Endothelial cell of umbilical vein (primary cell): Measurements from ENCODE around the gene RBM20. TPM values are rescaled to one million over a fixed set of nuclear protein-coding genes. Genes with fewer than 3 reads are reported as not detected.

Source experiments
- BruUV-seq: library from RNA; stranded (reverse); fragments of 400-500 nt; replicated peaks from 2 replicates; lab custom pipeline; 2021; lab: Mats Ljungman, UMichigan
- CTCF ChIA-PET: fragments of 300-600, 350-600 bp; sonication (Branson Sonifier 250); formaldehyde crosslinking; loops from one replicate; lab custom pipeline; 2021; ENCODE audit warnings: antibody characterized with exemption, inconsistent platforms; lab: Charles Lee
- POLR2A ChIA-PET: fragments of 300-600, 350-600 bp; sonication (Branson Sonifier 250); formaldehyde crosslinking; loops from one replicate; lab custom pipeline; 2021; ENCODE audit warnings: antibody characterized with exemption, inconsistent platforms; lab: Charles Lee
- DNase-seq: peaks from one replicate; pipeline ENCODE4 v3.0.0-alpha.2; 2011; ENCODE audit warnings: low read depth, low spot score
- FAIRE-seq: peaks from 2 replicates; lab custom pipeline; 2011; peaks lifted over from hg19 to GRCh38; lab: Jason Lieb, UNC
- H2AFZ ChIP-seq: 2 replicates; pipeline ENCODE4 v1.6.0; 2012; ENCODE audit warnings: low read depth, low read length, control low read depth, inconsistent platforms
- H3K27ac ChIP-seq: 2 replicates; pipeline ENCODE4 v1.5.1; 2011; ENCODE audit warnings: low read depth, mild to moderate bottlenecking, control low read depth, low read length, moderate library complexity; ENCODE audit not compliant: insufficient read depth
- H3K27me3 ChIP-seq, 2 experiments: 2 replicates each; pipeline versions ENCODE4 v1.6.0 to v1.6.1; 2011; ENCODE audit warnings: low read length in 2 of 2, mixed read lengths in 1 of 2; ENCODE audit not compliant: control insufficient read depth in 2 of 2, insufficient read depth in 2 of 2
- H3K36me3 ChIP-seq, 2 experiments: 2 replicates in 1 of 2; 3 replicates in 1 of 2; pipeline ENCODE4 v1.5.1; 2011; ENCODE audit warnings: low read length in 2 of 2, mild to moderate bottlenecking in 1 of 2, moderate library complexity in 1 of 2; ENCODE audit not compliant: control insufficient read depth in 2 of 2, insufficient read depth in 2 of 2; ENCODE audit errors: extremely low read depth in 1 of 2
- H3K4me1 ChIP-seq: 3 replicates; pipeline ENCODE4 v1.5.1; 2011; ENCODE audit warnings: mild to moderate bottlenecking, low read length; ENCODE audit not compliant: control insufficient read depth, insufficient read depth; ENCODE audit errors: extremely low read depth
- H3K4me2 ChIP-seq: 2 replicates; pipeline ENCODE4 v1.6.1; 2011; ENCODE audit warnings: low read length, control low read depth, mixed read lengths; ENCODE audit not compliant: insufficient read depth
- H3K4me3 ChIP-seq, 3 experiments: fragments of 200-600 bp in 1 of 3; sonication (generic), shearing (Covaris generic) in 1 of 3; replicated peaks in 1 of 3; 2 replicates each; pipeline ENCODE4 v1.5.1; 2011 to 2016; ENCODE audit warnings: control low read depth in 3 of 3, low read length in 3 of 3, mild to moderate bottlenecking in 2 of 3, inconsistent platforms in 1 of 3, low read depth in 1 of 3, moderate library complexity in 1 of 3; ENCODE audit not compliant: insufficient read depth in 1 of 3
- H3K79me2 ChIP-seq: 2 replicates; pipeline ENCODE4 v1.6.0; 2012; ENCODE audit warnings: low read length, inconsistent platforms; ENCODE audit not compliant: control insufficient read depth, insufficient read depth
- H3K9ac ChIP-seq: replicated peaks from 2 replicates; pipeline ENCODE3; 2011; ENCODE audit warnings: low read length, control low read depth; ENCODE audit not compliant: insufficient read depth; ENCODE audit errors: extremely low read depth
- H3K9me1 ChIP-seq: replicated peaks from 3 replicates; pipeline ENCODE4 v1.6.0; 2011; ENCODE audit warnings: mild to moderate bottlenecking, low read length; ENCODE audit not compliant: control insufficient read depth, insufficient read depth; ENCODE audit errors: extremely low read depth
- H3K9me3 ChIP-seq: replicated peaks from 2 replicates; pipeline ENCODE4 v1.5.1; 2012; ENCODE audit warnings: low read length, inconsistent platforms; ENCODE audit not compliant: control insufficient read depth, insufficient read depth
- H4K20me1 ChIP-seq: replicated peaks from 2 replicates; pipeline ENCODE3; 2011; ENCODE audit warnings: mild to moderate bottlenecking, low read length; ENCODE audit not compliant: control insufficient read depth, insufficient read depth; ENCODE audit errors: extremely low read depth
- CTCF ChIP-seq, 2 donors: IDR thresholded peaks; 1 replicate in 1 of 2; 2 replicates in 1 of 2; pipeline ENCODE4 v1.5.1; 2011; ENCODE audit warnings: low read length in 2 of 2, mild to moderate bottlenecking in 2 of 2, moderate library complexity in 2 of 2, control low read depth in 1 of 2, inconsistent platforms in 1 of 2, low read depth in 1 of 2; ENCODE audit not compliant: insufficient read depth in 1 of 2; ENCODE audit errors: extremely low read depth in 1 of 2
- EZH2 ChIP-seq: IDR thresholded peaks from 2 replicates; pipeline ENCODE4 v1.6.1; 2012; ENCODE audit warnings: borderline replicate concordance, low read depth, mild to moderate bottlenecking, moderate library complexity, low read length, inconsistent platforms; ENCODE audit not compliant: severe bottlenecking
- FOS ChIP-seq: IDR thresholded peaks from 2 replicates; pipeline ENCODE4 v1.6.1; 2011; ENCODE audit warnings: mild to moderate bottlenecking, low read length, moderate library complexity, borderline replicate concordance; ENCODE audit not compliant: insufficient read depth
- GATA2 ChIP-seq: IDR thresholded peaks from 2 replicates; pipeline ENCODE4 v1.7.0; 2011; ENCODE audit warnings: low read depth, mild to moderate bottlenecking, moderate library complexity, mixed read lengths, low read length; ENCODE audit not compliant: insufficient read length, insufficient read depth
- JUN ChIP-seq: IDR thresholded peaks from 2 replicates; pipeline ENCODE4 v1.6.1; 2011; ENCODE audit warnings: borderline replicate concordance, low read depth; ENCODE audit not compliant: insufficient read length, insufficient read depth
- MAX ChIP-seq: IDR thresholded peaks from 2 replicates; pipeline ENCODE4 v1.6.1; 2011; ENCODE audit not compliant: insufficient read depth, insufficient read length
- MYC ChIP-seq: IDR thresholded peaks from one replicate; pipeline ENCODE4 v1.6.1; 2011; ENCODE audit warnings: mild to moderate bottlenecking, low read depth, low read length
- POLR2A ChIP-seq: IDR thresholded peaks from 2 replicates; pipeline ENCODE4 v1.6.1; 2012; ENCODE audit warnings: low read depth, mild to moderate bottlenecking, control low read depth, low read length
- POLR2AphosphoS5 ChIP-seq: IDR thresholded peaks from 2 replicates; pipeline ENCODE4 v1.6.1; 2012; ENCODE audit warnings: low read depth, mild to moderate bottlenecking, control low read depth, low read length, moderate library complexity; ENCODE audit not compliant: insufficient read depth
- dilution Hi-C: fragments of 300-500 bp; cut with MboI; formaldehyde crosslinking; loops from one replicate; pipeline ENCODE4 v1.15.0; 2019; ENCODE audit warnings: low sequenced_read_pairs; ENCODE audit not compliant: extremely low pct_ligation_motif_present
- intact Hi-C: fragments of 100-400 bp; cut with micrococcal nuclease; formaldehyde crosslinking; loops from one replicate; pipeline ENCODE4 v1.10.0; 2022
- polyA plus RNA-seq, 4 experiments: library from polyadenylated mRNA; depleted of rRNA in 3 of 4; stranded (reverse) in 3 of 4; unstranded in 1 of 4; fragments of >200 nt; gene quantifications; 2 replicates each; pipeline versions ENCODE4 v1.2.1 to v1.2.3, GENCODE V29; 2011 to 2012; ENCODE audit warnings: missing spikeins in 1 of 4
- total RNA-seq: library from RNA; stranded (reverse); gene quantifications from 2 replicates; pipeline ENCODE4 v1.2.3, GENCODE V29; 2021

Gene RBM20
- total and polyA plus RNA-seq, 2 donors (not counting 3 experiments of a cell fraction or from before 2014, with no cell fraction given): 0.04 TPM; not detected in 1

GRCh38 chr10:110863956-110864355 is 219.8 kb downstream of the RBM20 start:
- no peaks in the 10 kb centered on the region for H3K36me3 ChIP-seq
- no peaks in the 10 kb centered on the region for H4K20me1 ChIP-seq
- no peaks in the 10 kb centered on the region for H3K9me1 ChIP-seq
- BruUV-seq: no TSS peak
- intact Hi-C loops (loop anchor here (5.0 kb wide), 1 partner anchor 87 kb away; no protein-coding TSS in a partner anchor), dilution Hi-C loops (no loop called here)
- no peak overlapping the region for H2AFZ ChIP-seq
- H3K79me2 ChIP-seq: no peaks in the 10 kb centered on the region
- H3K4me2 ChIP-seq: no peak overlapping the region
- ChIA-PET CTCF (no interaction called here), POLR2A (no interaction called here)
- TF ChIP-seq CTCF (IDR thresholded peaks at IDR 0.05; ENCODE audit: extremely low read depth in 1 of 2, insufficient read depth in 1 of 2, low read depth in 1 of 2, low read length in 2 of 2) (no peak), MYC (no peak), JUN (no peak), POLR2AphosphoS5 (no peak), FOS (no peak), POLR2A (no peak), EZH2 (no peak), MAX (no peak), GATA2 (no peak)
- H3K27me3 ChIP-seq: peaks cover 8 to 13% of the 10 kb centered on the region in 2 experiments
- DNase-seq (no peak), FAIRE-seq (no peak)
- H3K4me1 ChIP-seq: no peaks in the 10 kb centered on the region
- no peaks in the 10 kb centered on the region for H3K9me3 ChIP-seq
- H3K4me3 ChIP-seq: no peak overlapping the region
- H3K9ac ChIP-seq: no peak overlapping the region
- no peak overlapping the region for H3K27ac ChIP-seq
